ENCODE data around the gene POP7.
"Not testable (repeated sequence)": the region's sequence is repeated elsewhere in the genome, so short reads cannot be mapped to it uniquely, and the experiment has no call there.

POP7 gene

GRCh38 chr7:100687751-100688300 lies 18.1 kb upstream of the POP7 start:
- intact Hi-C loops (cut with DNase I): no loop called here
- DNase-seq: peak in 2 of 10 donors; percentile 16 to 67

DNA sequence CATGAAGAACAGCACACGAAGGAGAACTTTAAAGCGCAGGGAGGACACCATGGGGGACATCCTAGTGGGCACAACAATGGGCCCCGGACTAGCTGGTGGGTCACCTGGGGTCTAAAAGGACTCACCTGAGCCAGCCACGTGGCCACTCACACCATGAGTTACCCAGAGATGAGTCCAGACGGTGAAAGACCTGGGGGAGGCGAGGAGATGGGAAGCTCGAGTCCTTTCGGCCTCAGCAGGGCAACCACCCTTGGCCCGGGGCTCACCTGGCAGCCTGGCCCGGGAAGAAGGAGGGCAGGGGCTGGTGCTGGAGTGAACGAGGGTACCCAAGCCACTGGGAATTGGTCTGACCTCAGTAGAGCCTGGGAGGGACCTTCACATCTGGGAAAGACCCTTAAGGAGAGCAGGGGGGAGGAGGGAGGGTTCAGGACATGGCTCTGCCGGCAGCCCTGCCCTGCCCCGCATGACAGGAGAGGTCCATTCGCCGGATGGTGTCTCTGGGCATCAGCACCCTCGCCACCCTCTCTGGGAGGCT lies 17.5 kb upstream of the POP7 start:
- intact Hi-C loops (cut with DNase I): no loop called here
- DNase-seq: peak in 1 of 10 donors; percentile 67

GRCh38 chr7:100689230-100690135 lies 16.4 kb upstream of the POP7 start:
- DNase-seq: peak in 1 of 10 donors; percentile 71
- intact Hi-C loops (cut with DNase I): loop anchor here (5.0 kb wide), 2 partner anchors 102 to 222 kb away; partner anchors contain the start of genes FBXO24 and LRCH4

- intact Hi-C loops (cut with DNase I): loop anchor here (5.0 kb wide), 2 partner anchors 105 to 225 kb away; partner anchors contain the start of genes FBXO24 and LRCH4
- DNase-seq: peak; percentile 67 to 97 (median 85)
Measured at GRCh38 chr7:100691676-100692577, 14.0 kb upstream of the POP7 start.

DNA sequence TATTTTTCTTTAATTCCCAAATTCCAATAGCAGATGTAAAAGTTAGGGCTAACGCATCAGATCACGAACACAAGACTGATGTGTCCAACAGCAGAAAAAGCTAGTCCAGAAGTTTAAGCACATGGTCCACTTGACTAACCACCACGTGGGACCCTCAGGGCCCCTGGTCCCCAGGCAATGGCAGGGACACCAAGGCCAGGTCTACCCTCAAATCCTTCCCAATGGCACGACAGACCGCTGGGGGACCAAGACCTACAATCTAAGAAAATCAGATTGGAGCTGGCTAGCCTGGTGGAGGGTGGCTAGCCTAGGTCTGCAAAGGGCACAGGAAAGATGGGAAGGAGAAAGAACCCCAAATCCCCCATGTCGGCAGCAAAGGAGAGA lies 13.4 kb upstream of the POP7 start:
- intact Hi-C loops (cut with DNase I): loop anchor here (5.0 kb wide), 2 partner anchors 105 to 225 kb away; partner anchors contain the start of genes FBXO24 and LRCH4
- peak in 1 of 10 donors; percentile 43 for DNase-seq

DNA sequence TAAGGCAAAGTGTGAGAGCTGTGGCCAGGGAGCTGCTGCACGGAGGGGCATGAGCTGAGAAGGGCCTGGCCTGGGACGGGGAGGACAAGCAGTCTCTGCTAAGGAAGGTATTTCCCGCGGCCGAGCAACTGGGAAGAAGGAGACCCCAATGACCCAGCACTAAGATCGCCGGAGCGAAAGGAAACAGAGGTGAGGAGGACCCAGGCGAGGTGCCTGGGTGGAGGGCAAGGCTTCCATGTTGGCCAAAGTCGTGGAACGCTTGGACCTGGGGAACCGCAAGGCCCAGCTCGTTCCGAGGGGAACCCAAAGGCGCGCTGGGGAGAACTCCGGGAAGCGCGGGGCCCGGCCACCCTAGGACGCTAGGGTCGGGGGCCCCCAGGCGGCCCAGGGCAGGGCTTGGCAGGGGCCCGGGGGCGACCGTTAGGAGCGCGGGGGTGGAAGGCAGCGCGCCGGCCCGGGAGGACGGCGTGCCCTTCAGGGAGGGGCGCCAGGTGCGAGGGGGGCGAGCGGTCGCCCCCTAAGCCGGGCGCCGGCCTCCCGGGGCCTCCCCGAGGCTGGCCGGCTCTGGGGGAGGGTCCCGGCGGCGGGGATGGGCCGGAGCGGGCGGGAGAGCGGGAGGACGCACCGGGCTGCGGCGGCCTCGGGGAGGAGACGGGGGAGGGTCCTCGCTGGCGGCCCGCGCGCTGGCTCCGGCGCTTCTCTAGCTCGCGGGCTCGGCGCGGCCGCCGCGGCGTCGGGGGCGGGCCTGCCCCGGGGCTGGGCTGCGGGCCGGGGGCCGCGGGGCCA lies 12.4 kb upstream of the POP7 start:
- peak in 2 of 10 donors; percentile 33 to 78 for DNase-seq
- intact Hi-C loops (cut with DNase I): loop anchor here (5.0 kb wide), 2 partner anchors 106 to 226 kb away; partner anchors contain the start of genes FBXO24 and LRCH4

GRCh38 chr7:100694098-100694745 lies 11.7 kb upstream of the POP7 start, which contains the start of gene GIGYF1:
Gene GIGYF1 (minus strand): TSS chr7:100694250. CDS start chr7:100688238, 6,012 bp downstream.
- peak; percentile 61 to 95 (median 72) for DNase-seq
- intact Hi-C loops (cut with DNase I): loop anchor here (5.0 kb wide), 2 partner anchors 107 to 227 kb away; partner anchors contain the start of genes FBXO24 and LRCH4

GRCh38 chr7:100696123-100696521 lies 9.8 kb upstream of the POP7 start:
- intact Hi-C loops (cut with DNase I): no loop called here

GRCh38 chr7:100699018-100699417 lies 6.9 kb upstream of the POP7 start:
- intact Hi-C loops (cut with DNase I): no loop called here
- no peak for DNase-seq

More at GRCh38 chr7:100696123-100696521, 9.8 kb upstream of the POP7 start:
- DNase-seq: peak in 2 of 10 donors; percentile 18 to 36

GRCh38 chr7:100701089-100701488 lies 4.8 kb upstream of the POP7 start:
- intact Hi-C loops (cut with DNase I); DNase-seq: not testable (repeated sequence)

DNA sequence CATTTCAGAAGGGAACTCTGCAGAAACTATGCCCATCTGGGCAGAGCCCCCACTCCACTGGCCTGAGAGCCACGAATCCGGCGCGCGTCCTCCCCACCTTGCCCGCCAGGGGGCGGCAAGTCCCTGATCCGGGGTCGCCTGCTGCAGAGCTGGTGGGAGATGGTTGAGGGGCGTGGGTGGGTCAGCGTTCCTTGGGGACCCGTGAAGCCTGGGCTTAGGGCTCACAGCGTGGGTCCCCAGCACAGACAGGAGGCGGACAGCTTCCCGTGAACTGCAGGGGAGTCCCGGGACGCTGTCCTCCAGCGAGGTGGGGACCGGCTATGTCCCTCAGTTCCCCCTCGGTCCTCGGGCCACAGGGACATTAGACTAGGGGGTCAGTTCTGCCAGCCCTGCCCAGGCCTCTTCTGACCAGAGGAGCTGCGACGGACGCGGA lies 585 bp upstream of the POP7 start:
- DNase-seq: peak; percentile 65 to 97 (median 81)
- intact Hi-C loops (cut with DNase I): loop anchor here (1.0 to 2.0 kb wide), 2 partner anchors 21 to 147 kb away; partner anchors contain the start of gene SLC12A9

DNA sequence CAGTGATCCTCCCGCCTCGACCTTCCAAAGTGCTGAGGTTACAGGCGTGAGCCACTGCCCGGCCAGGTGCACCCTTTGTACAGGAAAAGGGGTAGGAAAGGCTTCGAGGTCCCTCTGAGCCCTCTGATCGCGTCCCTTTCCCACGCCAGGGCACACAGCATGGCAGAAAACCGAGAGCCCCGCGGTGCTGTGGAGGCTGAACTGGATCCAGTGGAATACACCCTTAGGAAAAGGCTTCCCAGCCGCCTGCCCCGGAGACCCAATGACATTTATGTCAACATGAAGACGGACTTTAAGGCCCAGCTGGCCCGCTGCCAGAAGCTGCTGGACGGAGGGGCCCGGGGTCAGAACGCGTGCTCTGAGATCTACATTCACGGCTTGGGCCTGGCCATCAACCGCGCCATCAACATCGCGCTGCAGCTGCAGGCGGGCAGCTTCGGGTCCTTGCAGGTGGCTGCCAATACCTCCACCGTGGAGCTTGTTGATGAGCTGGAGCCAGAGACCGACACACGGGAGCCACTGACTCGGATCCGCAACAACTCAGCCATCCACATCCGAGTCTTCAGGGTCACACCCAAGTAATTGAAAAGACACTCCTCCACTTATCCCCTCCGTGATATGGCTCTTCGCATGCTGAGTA lies 871 bp downstream of the POP7 start:
- peak in 1 of 10 donors; percentile 83 for DNase-seq
- intact Hi-C loops (cut with DNase I): no loop called here

DNA sequence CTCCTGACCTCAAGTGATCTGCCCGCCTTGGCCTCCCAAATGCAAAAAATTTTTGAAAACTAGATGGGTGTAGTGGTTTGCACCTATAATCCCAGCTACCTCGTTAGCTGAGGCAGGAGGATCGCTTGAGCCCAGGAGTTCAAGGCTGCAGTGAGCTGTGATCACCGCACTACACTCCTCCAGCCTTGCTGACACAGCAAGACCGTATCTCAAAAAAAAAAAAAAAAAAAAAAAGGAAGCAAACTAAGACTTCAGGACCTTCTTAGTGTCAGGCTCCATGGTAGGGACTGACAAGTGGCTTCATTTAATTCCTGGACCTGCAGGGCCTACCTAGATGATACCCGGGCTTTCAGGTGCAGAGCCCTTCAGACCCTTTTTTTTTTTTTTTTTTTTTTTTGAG lies 2.5 kb downstream of the POP7 start:
- no peak for DNase-seq
- intact Hi-C loops (cut with DNase I): no loop called here

DNA sequence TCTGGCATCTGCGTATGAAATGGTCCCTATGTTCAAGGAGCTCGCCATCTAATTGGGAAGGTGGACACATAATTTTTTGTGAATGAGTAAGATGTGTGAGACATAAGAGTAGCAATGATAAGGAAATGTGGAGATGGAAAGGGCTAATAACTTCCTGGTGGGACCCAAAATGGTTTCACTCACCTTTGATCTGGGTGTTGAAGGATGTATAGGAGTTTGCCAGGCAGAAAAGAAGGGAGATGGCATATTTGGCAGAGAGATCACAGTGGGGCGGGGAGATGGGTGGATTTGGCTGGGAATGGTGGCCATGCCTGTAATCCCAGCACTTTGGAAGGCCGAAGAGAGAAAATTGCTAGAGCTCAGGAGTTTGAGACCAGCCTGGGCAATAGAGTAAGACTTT lies 4.5 kb downstream of the POP7 start:
- intact Hi-C loops (cut with DNase I): no loop called here
- no peak for DNase-seq

DNA sequence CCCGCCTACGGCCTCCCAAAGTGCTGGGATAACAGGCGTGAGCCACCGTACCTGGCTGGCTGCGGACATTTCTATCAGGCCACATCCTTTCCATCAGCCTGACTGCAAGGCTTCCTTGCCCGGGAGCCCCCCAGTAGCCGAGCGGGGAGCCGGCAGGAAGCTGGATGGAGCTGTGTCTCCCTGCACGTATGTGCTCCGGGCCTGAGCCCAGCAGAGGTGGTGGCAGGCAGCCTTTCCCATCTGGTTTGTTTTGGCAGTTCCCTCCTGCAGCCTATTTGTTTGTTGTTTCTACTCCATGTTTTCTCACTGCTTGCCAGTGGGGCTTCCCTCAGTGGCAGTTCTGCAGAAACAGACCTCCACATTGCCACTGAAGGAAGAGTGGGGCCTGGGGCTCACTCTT lies 5.4 kb downstream of the POP7 start:
- intact Hi-C loops (cut with DNase I): no loop called here
- DNase-seq: peak in 1 of 10 donors; percentile 83

DNA sequence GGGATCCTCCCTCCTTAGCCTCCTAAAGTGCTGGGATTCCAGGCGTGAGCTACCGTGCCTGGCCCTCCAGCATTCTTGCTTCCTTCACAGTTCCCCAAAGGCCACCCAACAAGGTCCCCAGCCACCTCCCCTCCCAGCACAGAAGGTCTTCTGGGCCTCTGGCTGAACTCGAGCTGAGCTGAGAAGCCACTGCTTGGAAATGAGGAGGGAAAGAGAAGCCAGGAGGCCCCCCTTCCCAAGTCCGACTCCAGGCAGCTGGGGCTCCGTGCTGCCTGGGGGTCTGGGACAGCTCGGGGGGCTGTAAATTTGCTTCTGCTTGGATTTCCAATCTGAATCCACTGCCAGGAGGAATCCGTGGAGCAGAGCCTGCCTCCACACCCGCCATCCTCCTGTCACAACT lies 8.8 kb downstream of the POP7 start:
- DNase-seq: no peak
- intact Hi-C loops (cut with DNase I): no loop called here

DNA sequence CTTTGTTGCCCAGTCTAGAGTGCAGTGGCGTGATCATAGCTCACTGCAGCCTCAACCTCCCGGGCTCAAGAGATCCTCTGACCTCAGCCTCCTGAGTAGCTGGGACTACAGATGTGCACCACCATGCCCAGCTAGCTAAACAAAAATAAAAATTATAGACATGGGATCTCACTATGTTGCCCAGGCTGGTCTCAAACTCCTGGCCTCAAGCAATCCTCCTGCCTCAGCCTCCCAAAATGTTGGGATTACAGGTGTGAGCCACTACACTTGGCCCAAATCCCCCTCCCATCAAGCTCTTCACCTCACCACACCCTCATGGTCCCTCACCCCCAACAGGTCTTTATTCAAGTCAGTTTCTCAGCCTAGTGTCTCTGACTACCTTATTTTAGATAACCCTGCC lies 11.2 kb downstream of the POP7 start:
- intact Hi-C loops (cut with DNase I); DNase-seq: not testable (repeated sequence)

Measured in posterior cingulate gyrus (tissue), 11 donors.